ENCODE measurements around the gene SCLT1. TPM values are rescaled to one million over a fixed set of nuclear protein-coding genes. Genes with fewer than 3 reads are reported as not detected.

Gene SCLT1
- total RNA-seq, 1 experiment from 2014 or later: 11.3 TPM

- Histone ChIP-seq H3K14ac (ENCODE audit: insufficient read depth, low read length) (no peak overlapping the region), H3K4me1 (ENCODE audit: insufficient read depth, low read length) (no peaks in the 10 kb centered on the region), H4K5ac (ENCODE audit: insufficient read length, low read depth, low read length) (no peak overlapping the region), H3K27ac (ENCODE audit: insufficient read length, low read depth, low read length) (no peak overlapping the region), H3T11ph (ENCODE audit: low read length) (no peak overlapping the region), H2BK120ac (ENCODE audit: low read depth, low read length, poor library complexity, severe bottlenecking) (no peak overlapping the region), H2BK5ac (ENCODE audit: insufficient read length, low read length) (no peak overlapping the region), H3K4me2 (ENCODE audit: insufficient read depth, insufficient read length, low read length) (no peak overlapping the region), H3K4ac (ENCODE audit: low read depth, low read length) (no peak overlapping the region), H3K18ac (ENCODE audit: insufficient read length, low read depth, low read length) (no peak overlapping the region), H2AK5ac (ENCODE audit: insufficient read length, low read length) (no peak overlapping the region), H3K79me2 (ENCODE audit: insufficient read depth, low read length) (no peaks in the 10 kb centered on the region), H4K20me1 (ENCODE audit: control insufficient read depth, insufficient read depth, insufficient read length) (no peaks in the 10 kb centered on the region), H2AFZ (ENCODE audit: low read length) (no peak overlapping the region), H2BK20ac (ENCODE audit: low read depth, low read length, poor library complexity, severe bottlenecking) (no peak overlapping the region), H3K56ac (ENCODE audit: insufficient read length, low read depth, low read length) (no peak overlapping the region), H3K27me3 (ENCODE audit: insufficient read depth, low read length) (no peaks in the 10 kb centered on the region), H3K79me1 (ENCODE audit: insufficient read depth, low read depth, low read length, poor library complexity, severe bottlenecking) (no peaks in the 10 kb centered on the region), H2BK12ac (ENCODE audit: insufficient read length, low read depth, low read length) (no peak overlapping the region), H3K9me3 (ENCODE audit: control insufficient read depth, low read depth, low read length) (peaks cover 6% of the 10 kb centered on the region), H2BK15ac (ENCODE audit: low read depth, low read length) (no peak overlapping the region), H4K8ac (replicated peaks; ENCODE audit: insufficient read length, low read depth, low read length) (no peak overlapping the region), H3K23me2 (ENCODE audit: insufficient read length, low read depth, low read length, poor library complexity, severe bottlenecking) (no peaks in the 10 kb centered on the region), H3K23ac (ENCODE audit: insufficient read length, low read depth, low read length) (no peak overlapping the region), H3K9ac (ENCODE audit: extremely low read depth, insufficient read length, low read length) (no peak overlapping the region), H4K91ac (ENCODE audit: insufficient read length, low read depth, low read length) (no peak overlapping the region)
- Mint-ChIP-seq H3K36me3 (ENCODE audit: insufficient read depth in 1 of 3, low read depth in 3 of 3) (peaks cover 42 to 56% (median 44%) of the 10 kb centered on the region in 3 experiments), H3K27ac (no peak overlapping the region), H3K4me3 (no peak overlapping the region), H3K4me1 (no peaks in the 10 kb centered on the region), H3K9me3 (peaks cover 47 to 57% of the 10 kb centered on the region in 2 experiments), H3K27me3 (ENCODE audit: low read depth) (no peaks in the 10 kb centered on the region)
- DNase-seq: no peak
- TF ChIP-seq CTCF (conservative IDR thresholded peaks at IDR 0.05): no peak
These were observed 28.6 kb downstream of the SCLT1 start for GRCh38 chr4:129064717-129065116.
